Measurements from ENCODE around the gene ITPR2.

Gene ITPR2

GRCh38 chr12:26295001-26295400 lies 538.0 kb downstream of the ITPR2 start:
- no peak for DNase-seq (ENCODE audit: low spot score)
- H3K27ac ChIP-seq, result no peak overlapping the region
- ChIA-PET POLR2A (ENCODE audit: low non-redundant PET) (no interaction called here), CTCF (no interaction called here)
- no peak for TF ChIP-seq CTCF (conservative IDR thresholded peaks at IDR 0.05; ENCODE audit: low read depth)

GRCh38 chr12:26293612-26294011 lies 539.4 kb downstream of the ITPR2 start:
- POLR2A ChIA-PET (ENCODE audit: low non-redundant PET), result interaction anchor here (0.5 kb wide), 1 partner anchor 10 kb away, joined by 5 read pairs; no protein-coding TSS in a partner anchor
- TF ChIP-seq CTCF (conservative IDR thresholded peaks at IDR 0.05; ENCODE audit: low read depth), result no peak
- CTCF ChIA-PET, result no interaction called here
- no peak overlapping the region for H3K27ac ChIP-seq
- no peak for DNase-seq (ENCODE audit: low spot score)

- CTCF ChIA-PET, result no interaction called here
- no peak for TF ChIP-seq CTCF (conservative IDR thresholded peaks at IDR 0.05; ENCODE audit: low read depth)
- POLR2A ChIA-PET (ENCODE audit: low non-redundant PET), result no interaction called here
- no peak overlapping the region for H3K27ac ChIP-seq
- DNase-seq (ENCODE audit: low spot score), result no peak
Observed at GRCh38 chr12:26292596-26292995, 540.4 kb downstream of the ITPR2 start.

DNA sequence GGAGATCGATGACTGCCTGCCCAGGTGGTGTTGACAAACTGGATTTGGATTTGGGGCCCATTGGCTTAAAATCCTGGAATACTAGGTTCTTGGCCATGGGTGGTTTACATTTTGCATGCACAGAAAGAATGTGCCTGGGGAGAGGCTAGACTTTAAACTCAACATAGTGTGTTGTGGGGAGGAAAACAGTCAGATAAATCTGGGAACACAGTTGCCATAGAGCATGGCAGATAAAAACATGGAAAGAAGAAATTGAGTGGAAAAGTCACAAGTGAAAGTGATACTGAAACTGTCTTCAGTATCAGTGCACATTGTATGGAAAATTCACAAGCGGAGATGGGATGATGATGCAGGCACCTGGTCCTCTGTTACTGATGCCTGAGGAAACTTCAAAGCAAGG lies 542.4 kb downstream of the ITPR2 start:
- ChIA-PET CTCF (no interaction called here), POLR2A (ENCODE audit: low non-redundant PET) (no interaction called here)
- TF ChIP-seq CTCF (conservative IDR thresholded peaks at IDR 0.05; ENCODE audit: low read depth), result no peak
- DNase-seq (ENCODE audit: low spot score), result no peak
- no peak overlapping the region for H3K27ac ChIP-seq

- POLR2A ChIA-PET (ENCODE audit: low non-redundant PET), result no interaction called here
- CTCF ChIA-PET, result no interaction called here
- peak overlapping the region; percentile 97 for H3K27ac ChIP-seq
- no peak for TF ChIP-seq CTCF (conservative IDR thresholded peaks at IDR 0.05; ENCODE audit: low read depth)
- no peak for DNase-seq (ENCODE audit: low spot score)
Observed at GRCh38 chr12:26287671-26288381, 545.2 kb downstream of the ITPR2 start.

Data from RWPE1 (cell line).